GDM1 (cell line): ENCODE data around the gene ERN1.
"Not testable (repeated sequence)": the region's sequence is repeated elsewhere in the genome, so short reads cannot be mapped to it uniquely, and the experiment has no call there.

ENCODE experiments used
- DNase-seq: peaks from one replicate; lab custom pipeline; 2025; lab: John Stamatoyannopoulos, UW

ERN1 gene

GRCh38 chr17:64129765-64130558 lies at the start of gene ERN1:
TSS of gene ERN1 (minus strand) at chr17:64130144. CDS start at chr17:64130029, 115 bp downstream.
- DNase-seq = peak; percentile 87

- not testable (repeated sequence) for DNase-seq
These were observed 49.1 kb upstream of the ERN1 start for GRCh38 chr17:64179024-64179423.

- no peak for DNase-seq
These were observed 48.3 kb upstream of the ERN1 start for GRCh38 chr17:64178011-64178825.

- no peak for DNase-seq
These were observed 47.5 kb upstream of the ERN1 start for GRCh38 chr17:64177311-64178010.

GRCh38 chr17:64176556-64176955 lies 46.6 kb upstream of the ERN1 start:
- DNase-seq = no peak

GRCh38 chr17:64174686-64175456 lies 44.9 kb upstream of the ERN1 start:
- no peak for DNase-seq

GRCh38 chr17:64173646-64174045 lies 43.7 kb upstream of the ERN1 start:
- DNase-seq = no peak

GRCh38 chr17:64172510-64172909 lies 42.6 kb upstream of the ERN1 start:
- no peak for DNase-seq

GRCh38 chr17:64171041-64171440 lies 41.1 kb upstream of the ERN1 start:
- no peak for DNase-seq

- no peak for DNase-seq
These were observed 40.3 kb upstream of the ERN1 start for GRCh38 chr17:64170286-64170685.

- not testable (repeated sequence) for DNase-seq
These were observed 37.7 kb upstream of the ERN1 start for GRCh38 chr17:64167666-64168065.

- no peak for DNase-seq
These were observed 36.9 kb upstream of the ERN1 start for GRCh38 chr17:64166876-64167275.

- DNase-seq = no peak
These were observed 35.4 kb upstream of the ERN1 start for GRCh38 chr17:64165347-64165746.

- no peak for DNase-seq
These were observed 34.8 kb upstream of the ERN1 start for GRCh38 chr17:64164596-64165285.

- DNase-seq = no peak
These were observed 33.5 kb upstream of the ERN1 start for GRCh38 chr17:64163468-64163867.

- DNase-seq = no peak
These were observed 32.6 kb upstream of the ERN1 start for GRCh38 chr17:64162554-64162953.

- DNase-seq = no peak
These were observed 31.6 kb upstream of the ERN1 start for GRCh38 chr17:64161380-64162176.

GRCh38 chr17:64160378-64160777 lies 30.4 kb upstream of the ERN1 start:
- no peak for DNase-seq

- no peak for DNase-seq
These were observed 29.1 kb upstream of the ERN1 start for GRCh38 chr17:64158831-64159590.

GRCh38 chr17:64158406-64158805 lies 28.5 kb upstream of the ERN1 start:
- no peak for DNase-seq
